Stimulated activated CD4-positive, alpha-beta T cell treated with anti-CD3 and anti-CD28 coated beads, Interleukin-15, amount 100 ng/mL, for 48 hours (primary cell): ENCODE measurements around the gene PILRA.
A peak's percentile ranks its signal among the peaks of the same experiment; 100 is the strongest.
"Not testable (repeated sequence)": the region's sequence is repeated elsewhere in the genome, so short reads cannot be mapped to it uniquely, and the experiment has no call there.

ENCODE experiments used
- DNase-seq, 2 donors: peaks; one replicate each; pipeline ENCODE4 v3.0.0-alpha.2; 2020; ENCODE audit warnings: low read depth in 2 of 2

Gene PILRA

DNA sequence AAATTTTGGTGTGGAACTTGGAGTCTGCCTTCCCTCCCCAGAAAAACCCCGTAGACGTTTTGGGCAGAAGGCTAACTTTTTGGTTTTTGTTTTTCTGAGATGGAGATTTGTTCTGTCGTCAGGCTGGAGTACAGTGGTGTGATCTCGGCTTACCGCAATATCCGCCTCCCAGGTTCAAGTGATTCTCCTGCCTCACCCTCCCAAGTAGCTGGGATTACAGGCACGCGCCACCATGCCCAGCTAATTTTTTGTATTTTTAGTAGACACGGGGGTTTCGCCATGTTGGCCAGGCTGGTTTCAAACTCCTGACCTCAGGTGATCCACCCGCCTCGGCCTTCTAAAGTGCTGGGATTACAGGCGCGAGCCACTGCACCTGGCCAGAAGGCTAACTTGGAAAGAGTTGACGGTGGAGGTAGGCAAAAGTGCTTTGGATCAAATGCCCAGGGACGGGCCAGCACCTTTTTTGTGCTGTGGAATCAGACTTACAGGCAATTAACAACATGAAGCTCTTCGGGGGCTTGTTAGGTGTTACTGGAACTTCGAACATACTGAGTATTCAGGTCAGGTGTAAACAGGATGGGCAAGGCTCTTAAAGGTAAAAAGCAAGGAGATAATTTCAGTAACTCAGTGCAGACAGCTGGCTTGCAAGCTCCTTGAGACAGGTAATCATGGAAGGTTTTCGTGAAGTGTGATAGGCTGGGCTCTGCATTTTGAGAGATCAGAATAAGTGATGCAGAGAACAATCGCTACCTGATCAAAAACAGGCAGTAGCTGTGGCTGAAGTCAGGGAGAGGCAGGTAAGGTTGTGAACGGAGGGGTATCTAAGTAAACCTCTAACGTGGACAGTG, 61.2 kb downstream of the PILRA start:
- no peak for DNase-seq

DNA sequence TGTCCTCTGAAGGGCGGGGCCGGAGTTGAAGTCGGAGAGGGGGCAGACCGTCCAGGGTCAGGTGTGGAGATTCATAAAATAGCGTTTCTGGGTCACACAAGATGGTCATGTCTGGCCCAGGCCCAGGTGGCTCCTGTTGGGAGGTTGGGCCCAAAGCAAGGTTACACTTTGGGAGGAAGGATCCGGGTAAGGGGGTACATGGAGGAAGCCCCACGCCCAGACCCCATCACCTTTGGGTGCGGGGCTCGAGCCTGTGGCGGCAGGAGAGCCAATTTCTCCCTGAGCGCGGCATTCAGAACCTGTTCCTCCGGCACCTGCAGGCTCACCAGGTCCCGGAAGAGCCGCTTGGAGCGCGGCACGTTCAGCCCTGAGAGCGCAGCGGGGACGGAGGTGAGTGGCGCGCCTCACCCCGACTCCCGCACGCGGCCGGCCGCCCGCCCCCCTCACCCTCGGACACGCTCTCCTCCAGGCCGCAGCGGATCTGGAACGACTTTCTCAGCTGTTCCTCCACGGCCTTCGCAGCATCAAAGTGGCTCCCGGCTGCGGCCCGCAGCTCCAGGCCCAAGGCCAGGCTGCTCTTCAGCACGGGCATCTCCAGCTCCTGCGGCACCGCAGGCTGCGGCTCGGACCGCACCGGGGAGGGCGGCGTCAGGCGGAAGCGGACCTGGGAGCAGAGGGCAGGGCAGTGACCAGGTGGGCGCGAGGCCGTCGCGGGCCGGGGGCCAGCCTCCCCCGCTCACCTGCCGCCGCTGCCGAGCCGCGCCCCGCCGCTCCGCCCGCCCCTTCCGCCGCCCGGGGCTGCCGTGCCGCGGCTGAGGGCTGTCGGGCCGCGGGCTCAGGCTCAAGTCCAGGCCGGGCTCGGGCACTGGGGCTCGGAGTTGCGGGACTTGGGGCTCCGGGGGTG, 62.4 kb downstream of the PILRA start:
- peak in 1 of 2 donors; percentile 41 for DNase-seq

GRCh38 chr7:100437150-100438100, 64.1 kb downstream of the PILRA start:
- no peak for DNase-seq

- no peak for DNase-seq
Measured at GRCh38 chr7:100438172-100438571, 64.9 kb downstream of the PILRA start.

- DNase-seq = not testable (repeated sequence)
Measured at GRCh38 chr7:100438731-100439130, 65.4 kb downstream of the PILRA start.

DNA sequence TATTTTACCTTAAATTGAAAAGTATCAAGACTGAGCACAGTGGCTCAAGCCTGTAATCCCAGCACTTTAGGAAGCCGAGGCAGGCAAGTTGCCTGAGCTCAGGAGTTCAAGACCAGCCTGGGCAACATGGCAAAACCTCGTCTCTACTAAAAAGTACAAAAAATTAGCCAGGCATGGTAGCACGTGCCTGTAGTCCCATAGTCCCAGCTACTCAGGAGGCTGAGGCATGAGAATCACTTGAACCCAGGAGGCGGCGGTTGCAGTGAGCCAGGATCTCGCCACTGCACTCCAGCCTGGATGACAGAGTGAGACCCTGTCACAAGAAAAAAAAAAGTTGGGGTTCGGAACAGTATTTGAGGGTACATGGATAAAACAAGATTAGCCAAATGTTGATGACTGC, 66.0 kb downstream of the PILRA start:
- not testable (repeated sequence) for DNase-seq

GRCh38 chr7:100441641-100442535, 68.6 kb downstream of the PILRA start:
- DNase-seq = no peak

DNA sequence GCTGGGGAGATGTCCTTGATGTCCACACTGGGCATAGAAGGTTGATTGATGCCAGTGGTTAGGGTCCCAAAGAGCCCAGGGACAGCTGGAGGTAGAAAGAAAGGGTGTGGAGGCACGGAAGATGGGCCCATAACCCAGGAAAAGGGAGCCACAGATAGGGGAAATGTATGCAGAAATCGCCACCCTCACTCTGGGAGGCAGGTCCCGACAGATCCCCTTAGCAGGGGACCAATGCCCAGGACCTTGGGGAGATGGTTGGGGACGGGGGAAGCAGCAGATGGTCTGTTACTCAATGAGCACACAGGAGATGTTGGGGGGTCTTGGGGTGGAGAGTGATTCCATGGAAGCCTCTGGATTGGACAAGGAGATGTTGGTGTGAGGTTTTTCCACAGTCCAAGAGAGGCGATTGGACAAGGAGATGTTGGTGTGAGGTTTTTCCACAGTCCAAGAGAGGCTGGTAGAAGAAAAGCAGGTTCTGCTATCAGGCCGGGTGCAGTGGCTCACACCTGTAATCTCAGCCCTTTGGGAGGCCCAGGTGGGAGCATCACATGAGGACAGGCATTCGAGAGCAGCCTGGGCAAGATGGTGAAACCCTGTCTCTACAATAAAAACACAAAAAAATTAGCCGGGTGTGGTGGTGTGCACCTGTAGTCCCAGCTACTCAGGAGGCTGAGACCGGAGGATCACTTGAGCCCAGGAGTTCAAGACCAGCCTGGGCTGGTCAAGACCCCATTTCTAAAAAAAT, 70.0 kb downstream of the PILRA start:
- no peak for DNase-seq

DNA sequence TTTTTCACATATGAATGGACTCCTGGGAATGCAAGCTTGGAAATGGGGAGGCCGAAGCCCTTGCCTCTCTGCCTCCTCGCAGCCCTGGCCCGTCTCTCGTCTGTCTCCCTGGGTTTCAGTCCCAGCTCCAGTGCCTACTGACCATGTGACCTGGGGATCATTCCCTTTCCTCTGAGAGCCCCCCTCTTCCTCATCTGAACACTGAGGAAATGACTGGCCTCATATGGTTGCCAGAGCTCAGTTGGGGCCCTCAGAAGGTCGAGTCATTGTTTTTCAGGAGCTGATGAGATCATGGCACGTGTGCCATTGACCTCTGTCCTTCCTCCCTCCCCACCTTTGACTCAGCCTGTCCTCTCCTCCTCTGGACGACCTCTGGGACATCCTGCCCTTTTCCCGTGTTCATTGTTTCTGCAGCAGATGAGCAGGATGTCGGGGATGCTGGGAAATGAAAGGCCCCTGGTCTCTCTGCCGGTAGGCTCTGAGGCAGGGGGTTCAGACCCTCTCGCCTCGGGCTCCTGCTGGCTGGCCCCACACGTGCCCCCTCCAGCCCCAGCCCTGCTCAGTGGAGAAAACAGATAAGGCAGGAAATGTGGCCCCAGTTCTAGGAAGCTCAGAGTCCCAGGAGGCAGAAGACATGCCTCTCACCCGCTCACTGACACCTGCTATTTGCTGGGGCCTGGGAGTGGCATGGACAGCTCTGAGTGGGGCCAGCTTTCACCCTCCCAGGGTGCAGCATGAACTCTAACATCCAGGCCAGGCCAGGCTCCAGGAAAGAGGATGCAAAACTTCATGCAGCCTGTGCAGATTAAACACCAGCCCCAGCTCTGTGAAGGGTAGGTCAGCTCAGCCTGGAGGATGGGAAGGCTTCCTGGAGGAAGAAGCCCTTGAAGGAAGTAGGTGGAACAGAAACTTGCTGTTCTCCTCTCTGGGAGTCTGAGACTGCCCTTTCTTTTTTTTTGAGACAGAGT, 71.3 kb downstream of the PILRA start:
- no peak for DNase-seq

GRCh38 chr7:100446040-100446439, 72.8 kb downstream of the PILRA start:
- DNase-seq = no peak

DNA sequence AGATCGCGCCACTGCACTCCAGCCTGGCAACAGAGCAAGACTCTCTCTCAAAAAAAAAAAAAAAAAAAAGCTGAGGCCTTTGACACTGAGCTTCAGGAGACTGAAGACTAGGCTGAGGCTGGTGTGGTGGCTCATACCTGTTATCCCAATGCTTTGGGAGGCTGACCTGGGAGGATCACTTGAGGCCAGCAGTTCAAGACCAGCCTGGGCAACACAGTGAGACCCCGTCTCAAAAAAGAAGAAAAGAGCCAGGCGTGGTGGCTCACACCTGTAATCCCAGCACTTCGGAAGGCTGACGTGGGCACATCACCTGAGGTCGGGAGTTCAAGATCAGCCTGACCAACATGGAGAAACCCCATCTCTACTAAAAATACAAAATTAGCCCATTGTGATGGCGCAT, 74.1 kb downstream of the PILRA start:
- DNase-seq = not testable (repeated sequence)

GRCh38 chr7:100449190-100449795, 76.0 kb downstream of the PILRA start:
- no peak for DNase-seq
